Measurements from ENCODE around the gene MICAL3.

The MICAL3 gene

DNA sequence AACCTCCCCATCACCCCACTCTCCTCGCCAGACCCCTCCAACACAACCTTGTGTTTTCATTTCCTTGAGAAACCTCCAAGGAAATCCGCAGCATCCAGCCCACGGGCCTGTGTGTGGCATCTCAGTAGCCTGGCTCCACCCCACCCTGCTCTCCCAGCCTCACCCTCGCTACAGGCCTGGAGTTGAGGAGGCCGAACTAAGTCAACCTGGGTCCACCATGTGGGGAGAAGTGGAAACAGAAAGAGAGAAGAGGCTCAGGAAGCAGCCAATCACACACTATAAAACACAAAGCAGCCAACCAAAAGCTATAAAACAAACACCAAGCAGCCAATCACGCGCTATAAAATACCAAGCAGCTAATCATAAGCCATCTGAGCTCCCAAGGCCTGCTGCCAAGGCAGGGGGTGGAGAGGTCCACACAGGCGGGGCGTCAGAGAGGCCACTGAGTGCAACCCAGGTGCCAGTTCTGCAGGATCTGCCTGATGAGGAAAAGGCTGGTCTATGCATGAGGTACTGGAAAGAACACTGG is 72.0 kb downstream of the MICAL3 start:
- H3K79me2 ChIP-seq (ENCODE audit: low read length) = peaks cover 100% of the 10 kb centered on the region
- no peak overlapping the region for H3K4me2 ChIP-seq (ENCODE audit: low read length)
- H3K27ac ChIP-seq (ENCODE audit: low read length) = no peak overlapping the region
- no peaks in the 10 kb centered on the region for H3K27me3 ChIP-seq (ENCODE audit: low read depth, low read length)
- peaks cover 39% of the 10 kb centered on the region for H3K36me3 ChIP-seq (replicated peaks; ENCODE audit: low read depth, low read length)
- no peaks in the 10 kb centered on the region for H3K9me3 ChIP-seq (ENCODE audit: insufficient read depth, low read length)
- H4K20me1 ChIP-seq (ENCODE audit: insufficient read depth, low read length) = peaks cover 100% of the 10 kb centered on the region
- no peak overlapping the region for H3K9ac ChIP-seq (ENCODE audit: low read length)
- no peak for TF ChIP-seq EZH2phosphoT487 (IDR thresholded peaks at IDR 0.05; ENCODE audit: low read depth)
- TF ChIP-seq, protein P1, sequence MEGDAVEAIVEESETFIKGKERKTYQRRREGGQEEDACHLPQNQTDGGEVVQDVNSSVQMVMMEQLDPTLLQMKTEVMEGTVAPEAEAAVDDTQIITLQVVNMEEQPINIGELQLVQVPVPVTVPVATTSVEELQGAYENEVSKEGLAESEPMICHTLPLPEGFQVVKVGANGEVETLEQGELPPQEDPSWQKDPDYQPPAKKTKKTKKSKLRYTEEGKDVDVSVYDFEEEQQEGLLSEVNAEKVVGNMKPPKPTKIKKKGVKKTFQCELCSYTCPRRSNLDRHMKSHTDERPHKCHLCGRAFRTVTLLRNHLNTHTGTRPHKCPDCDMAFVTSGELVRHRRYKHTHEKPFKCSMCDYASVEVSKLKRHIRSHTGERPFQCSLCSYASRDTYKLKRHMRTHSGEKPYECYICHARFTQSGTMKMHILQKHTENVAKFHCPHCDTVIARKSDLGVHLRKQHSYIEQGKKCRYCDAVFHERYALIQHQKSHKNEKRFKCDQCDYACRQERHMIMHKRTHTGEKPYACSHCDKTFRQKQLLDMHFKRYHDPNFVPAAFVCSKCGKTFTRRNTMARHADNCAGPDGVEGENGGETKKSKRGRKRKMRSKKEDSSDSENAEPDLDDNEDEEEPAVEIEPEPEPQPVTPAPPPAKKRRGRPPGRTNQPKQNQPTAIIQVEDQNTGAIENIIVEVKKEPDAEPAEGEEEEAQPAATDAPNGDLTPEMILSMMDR (IDR thresholded peaks at IDR 0.05; ENCODE audit: low read depth, low read length) = no peak
- H3K4me3 ChIP-seq (ENCODE audit: low read length) = no peak overlapping the region
- no peak overlapping the region for H2AFZ ChIP-seq (ENCODE audit: low read depth, low read length)
- H3K4me1 ChIP-seq (ENCODE audit: low read length) = no peaks in the 10 kb centered on the region

DNA sequence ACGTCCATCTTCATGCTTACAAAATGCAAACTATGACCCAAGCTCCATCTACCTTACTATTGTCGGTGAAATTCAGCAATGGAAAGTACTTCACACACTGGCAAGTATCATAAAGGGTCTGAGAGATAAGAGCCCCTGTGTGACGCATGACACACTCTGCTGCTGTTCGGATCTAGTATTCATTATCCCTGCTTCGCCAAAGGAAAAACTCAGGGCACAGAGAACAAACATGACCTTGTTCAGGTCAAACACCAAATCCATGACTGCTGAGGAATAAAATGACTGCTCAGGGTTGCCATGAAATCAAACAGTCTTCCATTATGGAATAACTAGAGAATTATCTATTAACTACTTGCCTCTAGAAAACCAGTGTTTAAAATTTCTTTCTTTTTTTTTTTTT is 73.0 kb downstream of the MICAL3 start:
- H3K9ac ChIP-seq (ENCODE audit: low read length) = no peak overlapping the region
- no peak overlapping the region for H2AFZ ChIP-seq (ENCODE audit: low read depth, low read length)

DNA sequence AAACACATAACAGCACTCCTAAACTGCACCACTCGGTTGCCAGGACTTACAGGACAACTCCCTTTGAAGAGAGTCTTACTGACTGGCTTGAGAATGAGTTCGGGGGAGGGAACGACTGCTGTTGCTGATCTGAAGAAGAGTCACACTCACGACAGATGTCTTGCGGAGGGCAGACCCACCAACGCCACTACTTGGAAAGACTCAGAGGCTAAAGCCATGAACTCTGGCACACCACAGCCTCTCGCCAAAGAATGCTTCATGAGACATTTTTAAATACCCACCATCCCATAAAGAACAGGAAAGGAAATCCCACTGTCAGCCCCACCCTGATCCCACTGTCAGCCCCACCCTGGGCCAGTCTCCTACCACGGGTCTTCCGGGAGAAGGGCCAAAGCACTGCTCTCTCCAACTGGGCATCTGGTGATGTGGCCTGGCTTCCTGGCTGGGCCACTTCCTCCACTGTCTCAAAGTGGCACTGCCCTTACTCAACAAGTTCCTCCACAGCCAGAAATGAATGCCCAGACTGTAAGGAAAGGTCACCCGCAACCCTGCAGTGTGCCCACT is 73.6 kb downstream of the MICAL3 start:
- peaks cover 100% of the 10 kb centered on the region for H3K79me2 ChIP-seq (ENCODE audit: low read length)
- no peak overlapping the region for H2AFZ ChIP-seq (ENCODE audit: low read depth, low read length)
- TF ChIP-seq EZH2phosphoT487 (IDR thresholded peaks at IDR 0.05; ENCODE audit: low read depth) = no peak
- TF ChIP-seq, protein P1 (IDR thresholded peaks at IDR 0.05; ENCODE audit: low read depth, low read length) = no peak
- peaks cover 100% of the 10 kb centered on the region for H4K20me1 ChIP-seq (ENCODE audit: insufficient read depth, low read length)
- no peaks in the 10 kb centered on the region for H3K9me3 ChIP-seq (ENCODE audit: insufficient read depth, low read length)
- H3K4me3 ChIP-seq (ENCODE audit: low read length) = no peak overlapping the region
- H3K36me3 ChIP-seq (replicated peaks; ENCODE audit: low read depth, low read length) = peaks cover 26% of the 10 kb centered on the region
- no peak overlapping the region for H3K4me2 ChIP-seq (ENCODE audit: low read length)
- H3K4me1 ChIP-seq (ENCODE audit: low read length) = peaks cover 15% of the 10 kb centered on the region
- H3K27me3 ChIP-seq (ENCODE audit: low read depth, low read length) = no peaks in the 10 kb centered on the region
- H3K9ac ChIP-seq (ENCODE audit: low read length) = no peak overlapping the region
- H3K27ac ChIP-seq (ENCODE audit: low read length) = no peak overlapping the region

More for the DNA sequence above, 73.0 kb downstream of the MICAL3 start:
- peaks cover 31% of the 10 kb centered on the region for H3K36me3 ChIP-seq (replicated peaks; ENCODE audit: low read depth, low read length)
- H3K4me3 ChIP-seq (ENCODE audit: low read length) = no peak overlapping the region
- peaks cover 100% of the 10 kb centered on the region for H4K20me1 ChIP-seq (ENCODE audit: insufficient read depth, low read length)
- TF ChIP-seq, protein P1 (IDR thresholded peaks at IDR 0.05; ENCODE audit: low read depth, low read length) = no peak
- no peak for TF ChIP-seq EZH2phosphoT487 (IDR thresholded peaks at IDR 0.05; ENCODE audit: low read depth)
- no peak overlapping the region for H3K4me2 ChIP-seq (ENCODE audit: low read length)
- H3K27me3 ChIP-seq (ENCODE audit: low read depth, low read length) = no peaks in the 10 kb centered on the region
- peaks cover 9% of the 10 kb centered on the region for H3K4me1 ChIP-seq (ENCODE audit: low read length)
- H3K79me2 ChIP-seq (ENCODE audit: low read length) = peaks cover 100% of the 10 kb centered on the region
- no peak overlapping the region for H3K27ac ChIP-seq (ENCODE audit: low read length)
- no peaks in the 10 kb centered on the region for H3K9me3 ChIP-seq (ENCODE audit: insufficient read depth, low read length)

DNA sequence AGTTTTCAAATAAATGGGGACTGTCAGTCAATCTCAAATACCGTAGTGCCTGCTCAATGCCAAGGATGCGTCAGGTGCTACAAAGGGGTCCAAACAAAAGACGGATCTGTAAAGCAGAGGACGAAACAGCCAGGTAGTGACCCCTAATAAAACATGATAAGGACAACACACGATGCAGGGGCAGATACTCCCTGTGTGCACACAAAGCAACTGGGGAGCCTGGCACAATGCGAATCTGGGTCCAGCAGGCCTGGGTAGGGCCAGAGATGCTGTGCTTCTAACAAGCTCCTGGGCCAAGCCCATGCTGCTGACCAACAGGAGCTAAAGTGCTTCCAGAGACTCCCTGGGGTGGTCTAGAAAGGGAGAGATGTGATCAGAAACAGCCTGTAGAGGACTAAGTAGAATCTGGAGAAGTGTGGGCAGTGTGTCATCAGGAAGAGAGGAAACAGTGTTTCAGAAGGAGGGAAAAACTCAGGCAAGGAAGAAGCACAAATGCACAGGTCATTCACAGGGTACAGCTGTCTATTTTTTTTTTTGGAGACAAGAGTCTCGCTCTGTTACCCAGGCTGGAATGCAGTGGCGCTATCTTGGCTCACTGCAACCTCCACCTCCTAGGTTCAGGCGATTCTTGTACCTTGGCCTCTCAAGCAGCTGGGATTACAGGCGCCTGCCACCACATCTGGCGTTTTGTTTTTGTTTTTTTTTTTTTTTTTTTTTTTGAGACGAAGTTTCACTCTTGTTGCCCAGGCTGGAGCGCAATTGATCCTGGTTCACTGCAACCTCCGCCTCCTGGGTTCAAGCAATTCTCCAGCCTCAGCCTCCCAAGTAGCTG is 74.5 kb downstream of the MICAL3 start:
- H3K79me2 ChIP-seq (ENCODE audit: low read length) = peaks cover 100% of the 10 kb centered on the region
- no peaks in the 10 kb centered on the region for H3K27me3 ChIP-seq (ENCODE audit: low read depth, low read length)
- H3K4me3 ChIP-seq (ENCODE audit: low read length) = no peak overlapping the region
- peaks cover 100% of the 10 kb centered on the region for H4K20me1 ChIP-seq (ENCODE audit: insufficient read depth, low read length)
- TF ChIP-seq, protein P1 (IDR thresholded peaks at IDR 0.05; ENCODE audit: low read depth, low read length) = no peak
- TF ChIP-seq EZH2phosphoT487 (IDR thresholded peaks at IDR 0.05; ENCODE audit: low read depth) = no peak
- H2AFZ ChIP-seq (ENCODE audit: low read depth, low read length) = no peak overlapping the region
- no peak overlapping the region for H3K9ac ChIP-seq (ENCODE audit: low read length)
- peaks cover 16% of the 10 kb centered on the region for H3K4me1 ChIP-seq (ENCODE audit: low read length)
- no peaks in the 10 kb centered on the region for H3K9me3 ChIP-seq (ENCODE audit: insufficient read depth, low read length)
- H3K36me3 ChIP-seq (replicated peaks; ENCODE audit: low read depth, low read length) = peaks cover 21% of the 10 kb centered on the region
- no peak overlapping the region for H3K27ac ChIP-seq (ENCODE audit: low read length)
- no peak overlapping the region for H3K4me2 ChIP-seq (ENCODE audit: low read length)

All from OCI-LY3 (cell line).